Fibroblast of skin of abdomen (primary cell): ENCODE measurements around the gene KRTAP10-1.
"Not testable (repeated sequence)": the region's sequence is repeated elsewhere in the genome, so short reads cannot be mapped to it uniquely, and the experiment has no call there.

Experiments used
- DNase-seq: peaks from one replicate; pipeline ENCODE4 v3.0.0-alpha.2; 2013

The KRTAP10-1 gene

GRCh38 chr21:44569861-44570517, 30.0 kb upstream of the KRTAP10-1 start:
- no peak for DNase-seq

GRCh38 chr21:44568667-44569556, 28.9 kb upstream of the KRTAP10-1 start:
- no peak for DNase-seq

GRCh38 chr21:44568261-44568660, 28.3 kb upstream of the KRTAP10-1 start:
- DNase-seq, result no peak

GRCh38 chr21:44567481-44568171, 27.6 kb upstream of the KRTAP10-1 start:
- no peak for DNase-seq

GRCh38 chr21:44566403-44566802, 26.4 kb upstream of the KRTAP10-1 start:
- no peak for DNase-seq

GRCh38 chr21:44564886-44565598, 25.0 kb upstream of the KRTAP10-1 start:
- DNase-seq, result no peak

- DNase-seq, result no peak
Observed at GRCh38 chr21:44564099-44564498, 24.1 kb upstream of the KRTAP10-1 start.

GRCh38 chr21:44558695-44559094, 18.7 kb upstream of the KRTAP10-1 start, which contains the start of gene KRTAP10-3:
Gene KRTAP10-3, minus strand, starts transcription at chr21:44558795. Its CDS starts 80 bp downstream, at chr21:44558715.
- DNase-seq, result no peak

- DNase-seq, result not testable (repeated sequence)
Observed at GRCh38 chr21:44558329-44558675, 18.3 kb upstream of the KRTAP10-1 start.

- no peak for DNase-seq
Observed at GRCh38 chr21:44557491-44558328, 17.7 kb upstream of the KRTAP10-1 start.

- DNase-seq, result no peak
Observed at GRCh38 chr21:44556879-44557278, 16.9 kb upstream of the KRTAP10-1 start.

GRCh38 chr21:44555200-44555875, 15.3 kb upstream of the KRTAP10-1 start:
- DNase-seq, result no peak

- no peak for DNase-seq
Observed at GRCh38 chr21:44552681-44553080, 12.7 kb upstream of the KRTAP10-1 start.

GRCh38 chr21:44552136-44552535, 12.1 kb upstream of the KRTAP10-1 start:
- no peak for DNase-seq

GRCh38 chr21:44551340-44551961, 11.5 kb upstream of the KRTAP10-1 start, which contains the start of gene KRTAP10-2:
Gene KRTAP10-2, minus strand, starts transcription at chr21:44551505. Its CDS starts 47 bp downstream, at chr21:44551458.
- DNase-seq, result no peak

GRCh38 chr21:44550807-44551206, 10.8 kb upstream of the KRTAP10-1 start:
- DNase-seq, result no peak

GRCh38 chr21:44550285-44550684, 10.3 kb upstream of the KRTAP10-1 start:
- DNase-seq, result not testable (repeated sequence)

- DNase-seq, result no peak
Observed at GRCh38 chr21:44549525-44550211, 9.7 kb upstream of the KRTAP10-1 start.

- DNase-seq, result no peak
Observed at GRCh38 chr21:44548922-44549321, 8.9 kb upstream of the KRTAP10-1 start.

- DNase-seq, result no peak
Observed at GRCh38 chr21:44548381-44548780, 8.4 kb upstream of the KRTAP10-1 start.
